DND-41 (cell line): ENCODE measurements around the gene EEFSEC.

Experiments used
- ATAC-seq: fragments of 200-7000 bp; cut with Tn5 transposase; 3 replicates; pipeline ENCODE4 v1.9.1; 2021; ENCODE audit warnings: low read depth; ENCODE audit not compliant: insufficient read depth
- DNase-seq: peaks from one replicate; pipeline ENCODE4 v3.0.0-alpha.2; 2020
- H2AFZ ChIP-seq: 2 replicates; pipeline ENCODE4 v1.6.0; 2012; ENCODE audit warnings: low read depth, low read length
- H3K27ac ChIP-seq: 2 replicates; pipeline ENCODE4 v1.5.1; 2012; ENCODE audit warnings: low read length, inconsistent platforms
- H3K27me3 ChIP-seq: fragments of 200-600 bp; sonication (generic); 2 replicates; pipeline ENCODE4 v1.6.0; 2012; ENCODE audit warnings: low read length, mild to moderate bottlenecking, inconsistent platforms; ENCODE audit not compliant: insufficient read depth, poor library complexity
- H3K36me3 ChIP-seq: 2 replicates; pipeline ENCODE4 v1.5.1; 2012; ENCODE audit warnings: low read length, inconsistent platforms; ENCODE audit not compliant: insufficient read depth
- H3K4me1 ChIP-seq: 2 replicates; pipeline ENCODE4 v1.5.1; 2012; ENCODE audit warnings: mild to moderate bottlenecking, low read length; ENCODE audit not compliant: insufficient read depth
- H3K4me2 ChIP-seq: 2 replicates; pipeline ENCODE4 v1.6.0; 2012; ENCODE audit warnings: mild to moderate bottlenecking, moderate library complexity, low read length, inconsistent platforms; ENCODE audit not compliant: insufficient read depth
- H3K4me3 ChIP-seq, 2 experiments: fragments of 200-600 bp in 1 of 2; shearing (Covaris generic) in 1 of 2; 2 replicates each; pipeline ENCODE4 v1.5.1; 2012 to 2016; ENCODE audit warnings: inconsistent platforms in 2 of 2, low read length in 2 of 2, mild to moderate bottlenecking in 2 of 2, low read depth in 1 of 2, moderate library complexity in 1 of 2
- H3K79me2 ChIP-seq: 2 replicates; pipeline ENCODE4 v1.6.0; 2012; ENCODE audit warnings: low read length, inconsistent platforms; ENCODE audit not compliant: insufficient read depth
- H3K9ac ChIP-seq: 2 replicates; pipeline ENCODE4 v1.6.0; 2012; ENCODE audit warnings: low read depth, mild to moderate bottlenecking, inconsistent platforms, low read length, moderate library complexity
- H3K9me3 ChIP-seq: 2 replicates; pipeline ENCODE4 v1.5.1; 2012; ENCODE audit warnings: low read length, moderate library complexity, mild to moderate bottlenecking, inconsistent platforms; ENCODE audit not compliant: insufficient read depth, severe bottlenecking
- H4K20me1 ChIP-seq: 2 replicates; pipeline ENCODE4 v1.6.0; 2012; ENCODE audit warnings: low read length; ENCODE audit not compliant: insufficient read depth
- CTCF ChIP-seq: IDR thresholded peaks from 2 replicates; pipeline ENCODE4 v1.5.1; 2012; ENCODE audit warnings: borderline replicate concordance, low read length, moderate library complexity, mild to moderate bottlenecking; ENCODE audit not compliant: poor library complexity, severe bottlenecking; ENCODE audit errors: extremely low read depth
- EZH2 ChIP-seq: IDR thresholded peaks from 3 replicates; pipeline ENCODE4 v1.6.1; 2012; ENCODE audit warnings: borderline replicate concordance, low read depth, mild to moderate bottlenecking, moderate library complexity, low read length, inconsistent platforms; ENCODE audit not compliant: severe bottlenecking

Gene EEFSEC

GRCh38 chr3:128398586-128398985 lies 245.3 kb downstream of the EEFSEC start:
- Histone ChIP-seq H3K27me3 (no peaks in the 10 kb centered on the region), H3K4me2 (no peak overlapping the region), H3K9me3 (no peaks in the 10 kb centered on the region), H4K20me1 (peaks cover 29% of the 10 kb centered on the region), H3K4me3 (no peak overlapping the region), H3K36me3 (no peaks in the 10 kb centered on the region), H3K79me2 (no peaks in the 10 kb centered on the region), H2AFZ (no peak overlapping the region), H3K27ac (no peak overlapping the region), H3K4me1 (no peaks in the 10 kb centered on the region), H3K9ac (no peak overlapping the region)
- TF ChIP-seq CTCF (no peak), EZH2 (no peak)
- DNase-seq (no peak), ATAC-seq (0 out of 3 replicates have a peak, but pooled peaks have one; percentile 14)

- H3K4me1 ChIP-seq, result no peaks in the 10 kb centered on the region
- no peaks in the 10 kb centered on the region for H3K9me3 ChIP-seq
- H3K27ac ChIP-seq, result no peak overlapping the region
Measured at GRCh38 chr3:128399221-128399915, 246.1 kb downstream of the EEFSEC start.

GRCh38 chr3:128400671-128401070 lies 247.4 kb downstream of the EEFSEC start:
- Histone ChIP-seq H3K27me3 (no peaks in the 10 kb centered on the region), H3K4me1 (no peaks in the 10 kb centered on the region), H2AFZ (no peak overlapping the region), H3K9ac (no peak overlapping the region), H3K4me3 (no peak overlapping the region), H3K27ac (no peak overlapping the region), H4K20me1 (peaks cover 18% of the 10 kb centered on the region), H3K9me3 (no peaks in the 10 kb centered on the region), H3K36me3 (no peaks in the 10 kb centered on the region), H3K4me2 (no peak overlapping the region), H3K79me2 (no peaks in the 10 kb centered on the region)
- ATAC-seq, result no peak
- no peak for TF ChIP-seq CTCF
- no peak for DNase-seq

More at GRCh38 chr3:128399221-128399915, 246.1 kb downstream of the EEFSEC start:
- TF ChIP-seq CTCF, result no peak
- ATAC-seq, result no peak
- Histone ChIP-seq H3K9ac (no peak overlapping the region), H3K27me3 (no peaks in the 10 kb centered on the region), H3K79me2 (no peaks in the 10 kb centered on the region), H3K4me2 (no peak overlapping the region), H2AFZ (no peak overlapping the region), H3K4me3 (no peak overlapping the region), H3K36me3 (no peaks in the 10 kb centered on the region), H4K20me1 (peaks cover 27% of the 10 kb centered on the region)
- no peak for DNase-seq

- Histone ChIP-seq H3K4me3 (no peak overlapping the region), H3K4me2 (no peak overlapping the region), H3K27ac (no peak overlapping the region), H3K9me3 (no peaks in the 10 kb centered on the region), H3K79me2 (no peaks in the 10 kb centered on the region), H2AFZ (no peak overlapping the region), H3K4me1 (no peaks in the 10 kb centered on the region), H3K27me3 (no peaks in the 10 kb centered on the region), H3K36me3 (no peaks in the 10 kb centered on the region), H3K9ac (no peak overlapping the region), H4K20me1 (peaks cover 4% of the 10 kb centered on the region)
- no peak for TF ChIP-seq EZH2
- no peak for TF ChIP-seq CTCF
- DNase-seq, result no peak
- ATAC-seq, result no peak
Measured at GRCh38 chr3:128402319-128402718, 249.0 kb downstream of the EEFSEC start.
